ENCODE measurements around the gene BPIFB1. TPM values are rescaled to one million over a fixed set of nuclear protein-coding genes. Genes with fewer than 3 reads are reported as not detected.

Gene BPIFB1
- total RNA-seq, 4 donors from 2014 or later: 0.21 TPM; not detected in 3

Other genes starting within 250 kb of the BPIFB1 start
- gene BPIFB3, start 229.3 kb upstream of the BPIFB1 start, total RNA-seq: not detected
- gene BPIFB4, start 203.6 kb upstream of the BPIFB1 start, total RNA-seq: not detected
- not detected for gene BPIFA2, start 115.1 kb upstream of the BPIFB1 start, total RNA-seq
- gene BPIFA3, start 65.9 kb upstream of the BPIFB1 start, total RNA-seq: not detected
- not detected for gene BPIFA1, start 47.2 kb upstream of the BPIFB1 start, total RNA-seq
- 10 to 100 TPM in 2 of 4 donors, 1 to 10 TPM in 2; 4.1 to 34.6 (median 17.2) TPM for gene CDK5RAP1, start 118.3 kb downstream of the BPIFB1 start, total RNA-seq
- gene SNTA1, start 160.5 kb downstream of the BPIFB1 start, total RNA-seq: 10 to 100 TPM; 12.3 to 27.6 (median 20.6) TPM
- gene CBFA2T2, start 206.9 kb downstream of the BPIFB1 start, total RNA-seq: 10 to 100 TPM; 13.6 to 32.4 (median 24.3) TPM